K562 (cell line): ENCODE data around the gene TMEM87B. TPM values are rescaled to one million over a fixed set of nuclear protein-coding genes. Genes with fewer than 3 reads are reported as not detected.

Source experiments
- HMGN3 ChIP-seq: IDR thresholded peaks from 2 replicates; pipeline ENCODE4 v1.6.1; 2011; ENCODE audit warnings: borderline replicate concordance, low read depth, mild to moderate bottlenecking, mixed read lengths, low read length; ENCODE audit not compliant: insufficient read length; ENCODE audit errors: extremely low read depth
- NR1H2 ChIP-seq: sonication (generic); formaldehyde crosslinking; IDR thresholded peaks from 2 replicates; pipeline ENCODE4 v1.4.0; 2020; ENCODE audit warnings: mild to moderate bottlenecking, missing genetic modification reagents
- PHF21A ChIP-seq: fragments of 450-650 bp; IDR thresholded peaks from 2 replicates; pipeline ENCODE4 v1.6.1; 2017; ENCODE audit warnings: low read depth, borderline replicate concordance
- ZNF280B ChIP-seq: fragments of 250-450 bp; sonication (Bioruptor Pico); IDR thresholded peaks from 2 replicates; pipeline ENCODE4 v1.5.1; 2021; ENCODE audit warnings: mild to moderate bottlenecking
- ZNF449 ChIP-seq: fragments of 250-450 bp; sonication (Bioruptor Pico); IDR thresholded peaks from 2 replicates; pipeline ENCODE4 v1.8.0; 2022; ENCODE audit warnings: moderate library complexity, mild to moderate bottlenecking, inconsistent platforms
- polyA plus RNA-seq, 8 experiments: library from polyadenylated mRNA; depleted of rRNA in 4 of 8; stranded (reverse) in 5 of 8; unstranded in 3 of 8; fragments of >200 nt; fragmentation: Nextera tagmentation in 2 of 8; fragmentation: Illumina TruSeq in 1 of 8; extraction: Ambion mirVana in 2 of 8; extraction: Trizol in 1 of 8; gene quantifications; 2 replicates each; pipeline versions ENCODE4 v1.2.1 to v1.2.3, GENCODE V29; 2011 to 2014; ENCODE audit warnings: inconsistent platforms in 1 of 8, missing spikeins in 1 of 8
- total RNA-seq, 7 experiments: library from RNA; depleted of rRNA in 6 of 7; stranded (reverse); fragments of >200 nt in 6 of 7; fragmentation: Illumina TruSeq in 2 of 7; extraction: Trizol in 2 of 7; gene quantifications; 2 replicates each; pipeline versions ENCODE4 v1.2.1 to v1.2.3, GENCODE V29; 2011 to 2021; ENCODE audit warnings: low replicate concordance in 1 of 7

The TMEM87B gene
- total and polyA plus RNA-seq, 9 of the 15 experiments (the other 6 are each of a cell fraction or from before 2014, with no cell fraction given): 3.7 to 17.1 (median 11.0) TPM

- TF ChIP-seq ZNF449 (CRISPR knock-in tag): no peak
- TF ChIP-seq ZNF280B (CRISPR knock-in tag): no peak
- no peak for TF ChIP-seq NR1H2 (CRISPR knock-in tag)
- no peak for TF ChIP-seq PHF21A
- TF ChIP-seq HMGN3: no peak
Observed at GRCh38 chr2:112154246-112155117, 99.4 kb downstream of the TMEM87B start (continued).
